ENCODE results near the gene ASAP3.

ASAP3 gene

DNA sequence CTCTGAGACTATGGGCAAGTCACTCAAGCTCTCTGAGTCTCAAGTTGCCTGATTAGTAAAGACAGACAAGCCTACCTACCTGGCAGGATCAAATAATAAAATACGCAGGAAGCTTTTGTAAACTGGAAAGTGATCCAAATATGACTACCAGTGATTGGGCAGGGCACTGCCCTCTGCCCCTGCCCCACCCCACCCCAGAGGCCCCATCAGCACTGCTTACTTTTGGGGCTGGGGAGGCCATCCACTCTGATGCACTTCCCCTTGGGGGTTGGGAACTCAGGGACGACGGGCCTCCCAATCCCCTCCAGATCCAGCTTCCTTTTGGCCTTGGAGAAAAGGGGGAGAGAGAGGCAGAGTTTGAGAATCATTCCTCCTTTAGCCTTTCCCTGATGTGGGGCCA lies 40.2 kb upstream of the ASAP3 start:
- Histone ChIP-seq H3K27me3 (ENCODE audit: insufficient read depth, low read length, poor library complexity) (no peaks in the 10 kb centered on the region), H3K79me2 (ENCODE audit: insufficient read depth, low read length) (peaks cover 89% of the 10 kb centered on the region), H4K20me1 (ENCODE audit: insufficient read depth, low read length) (peaks cover 78% of the 10 kb centered on the region), H3K4me3 (ENCODE audit: low read depth in 1 of 2, low read length in 2 of 2) (no peak overlapping the region), H3K4me1 (ENCODE audit: insufficient read depth, low read length) (peaks cover 50% of the 10 kb centered on the region), H3K27ac (ENCODE audit: low read length) (peak overlapping the region; percentile 93), H3K36me3 (ENCODE audit: insufficient read depth, low read length) (peaks cover 90% of the 10 kb centered on the region), H3K4me2 (ENCODE audit: insufficient read depth, low read length) (peak overlapping the region; percentile 90; the same call in 1 of the 2 replicates), H3K9me3 (ENCODE audit: insufficient read depth, low read length, severe bottlenecking) (no peaks in the 10 kb centered on the region), H2AFZ (ENCODE audit: low read depth, low read length) (no peak overlapping the region), H3K9ac (ENCODE audit: low read depth, low read length) (peak overlapping the region; percentile 94)
- no peak for ATAC-seq (ENCODE audit: insufficient read depth, low read depth)
- TF ChIP-seq, protein P1, sequence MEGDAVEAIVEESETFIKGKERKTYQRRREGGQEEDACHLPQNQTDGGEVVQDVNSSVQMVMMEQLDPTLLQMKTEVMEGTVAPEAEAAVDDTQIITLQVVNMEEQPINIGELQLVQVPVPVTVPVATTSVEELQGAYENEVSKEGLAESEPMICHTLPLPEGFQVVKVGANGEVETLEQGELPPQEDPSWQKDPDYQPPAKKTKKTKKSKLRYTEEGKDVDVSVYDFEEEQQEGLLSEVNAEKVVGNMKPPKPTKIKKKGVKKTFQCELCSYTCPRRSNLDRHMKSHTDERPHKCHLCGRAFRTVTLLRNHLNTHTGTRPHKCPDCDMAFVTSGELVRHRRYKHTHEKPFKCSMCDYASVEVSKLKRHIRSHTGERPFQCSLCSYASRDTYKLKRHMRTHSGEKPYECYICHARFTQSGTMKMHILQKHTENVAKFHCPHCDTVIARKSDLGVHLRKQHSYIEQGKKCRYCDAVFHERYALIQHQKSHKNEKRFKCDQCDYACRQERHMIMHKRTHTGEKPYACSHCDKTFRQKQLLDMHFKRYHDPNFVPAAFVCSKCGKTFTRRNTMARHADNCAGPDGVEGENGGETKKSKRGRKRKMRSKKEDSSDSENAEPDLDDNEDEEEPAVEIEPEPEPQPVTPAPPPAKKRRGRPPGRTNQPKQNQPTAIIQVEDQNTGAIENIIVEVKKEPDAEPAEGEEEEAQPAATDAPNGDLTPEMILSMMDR (IDR thresholded peaks at IDR 0.05; ENCODE audit: borderline replicate concordance, extremely low read depth, low read length, poor library complexity, severe bottlenecking): no peak
- TF ChIP-seq EZH2 (IDR thresholded peaks at IDR 0.05; ENCODE audit: borderline replicate concordance, low read depth, low read length, severe bottlenecking): no peak
- no peak for DNase-seq

GRCh38 chr1:23522244-23522982 lies 38.4 kb upstream of the ASAP3 start:
- Histone ChIP-seq H3K4me3 (ENCODE audit: low read depth in 1 of 2, low read length in 2 of 2) (no peak overlapping the region), H3K9me3 (ENCODE audit: insufficient read depth, low read length, severe bottlenecking) (no peaks in the 10 kb centered on the region), H3K4me2 (ENCODE audit: insufficient read depth, low read length) (no peak overlapping the region), H4K20me1 (ENCODE audit: insufficient read depth, low read length) (peaks cover 81% of the 10 kb centered on the region), H2AFZ (ENCODE audit: low read depth, low read length) (no peak overlapping the region), H3K27me3 (ENCODE audit: insufficient read depth, low read length, poor library complexity) (no peaks in the 10 kb centered on the region), H3K4me1 (ENCODE audit: insufficient read depth, low read length) (peaks cover 32% of the 10 kb centered on the region), H3K79me2 (ENCODE audit: insufficient read depth, low read length) (peaks cover 80% of the 10 kb centered on the region), H3K9ac (ENCODE audit: low read depth, low read length) (no peak overlapping the region), H3K36me3 (ENCODE audit: insufficient read depth, low read length) (peaks cover 98% of the 10 kb centered on the region), H3K27ac (ENCODE audit: low read length) (no peak overlapping the region; the same call in 1 of the 2 replicates)
- TF ChIP-seq, protein P1 (IDR thresholded peaks at IDR 0.05; ENCODE audit: borderline replicate concordance, extremely low read depth, low read length, poor library complexity, severe bottlenecking): no peak
- TF ChIP-seq EZH2 (IDR thresholded peaks at IDR 0.05; ENCODE audit: borderline replicate concordance, low read depth, low read length, severe bottlenecking): no peak
- DNase-seq: no peak
- ATAC-seq (ENCODE audit: insufficient read depth, low read depth): no peak

- H2AFZ ChIP-seq (ENCODE audit: low read depth, low read length): no peak overlapping the region
- ATAC-seq (ENCODE audit: insufficient read depth, low read depth) (no peak), DNase-seq (peak; percentile 37)
- peaks cover 76% of the 10 kb centered on the region for H3K79me2 ChIP-seq (ENCODE audit: insufficient read depth, low read length)
- H3K4me3 ChIP-seq (ENCODE audit: low read depth in 1 of 2, low read length in 2 of 2): no peak overlapping the region
- peaks cover 79% of the 10 kb centered on the region for H4K20me1 ChIP-seq (ENCODE audit: insufficient read depth, low read length)
- H3K4me1 ChIP-seq (ENCODE audit: insufficient read depth, low read length): peaks cover 24% of the 10 kb centered on the region
- H3K36me3 ChIP-seq (ENCODE audit: insufficient read depth, low read length): peaks cover 98% of the 10 kb centered on the region
- H3K9me3 ChIP-seq (ENCODE audit: insufficient read depth, low read length, severe bottlenecking): no peaks in the 10 kb centered on the region
- H3K9ac ChIP-seq (ENCODE audit: low read depth, low read length): no peak overlapping the region
- no peaks in the 10 kb centered on the region for H3K27me3 ChIP-seq (ENCODE audit: insufficient read depth, low read length, poor library complexity)
- no peak for TF ChIP-seq EZH2 (IDR thresholded peaks at IDR 0.05; ENCODE audit: borderline replicate concordance, low read depth, low read length, severe bottlenecking)
- TF ChIP-seq, protein P1 (IDR thresholded peaks at IDR 0.05; ENCODE audit: borderline replicate concordance, extremely low read depth, low read length, poor library complexity, severe bottlenecking): no peak
- no peak overlapping the region for H3K4me2 ChIP-seq (ENCODE audit: insufficient read depth, low read length)
- no peak overlapping the region for H3K27ac ChIP-seq (ENCODE audit: low read length)
Observed at GRCh38 chr1:23521588-23521987, 37.6 kb upstream of the ASAP3 start.
